Measurements from ENCODE around the gene ISCU.

DNA sequence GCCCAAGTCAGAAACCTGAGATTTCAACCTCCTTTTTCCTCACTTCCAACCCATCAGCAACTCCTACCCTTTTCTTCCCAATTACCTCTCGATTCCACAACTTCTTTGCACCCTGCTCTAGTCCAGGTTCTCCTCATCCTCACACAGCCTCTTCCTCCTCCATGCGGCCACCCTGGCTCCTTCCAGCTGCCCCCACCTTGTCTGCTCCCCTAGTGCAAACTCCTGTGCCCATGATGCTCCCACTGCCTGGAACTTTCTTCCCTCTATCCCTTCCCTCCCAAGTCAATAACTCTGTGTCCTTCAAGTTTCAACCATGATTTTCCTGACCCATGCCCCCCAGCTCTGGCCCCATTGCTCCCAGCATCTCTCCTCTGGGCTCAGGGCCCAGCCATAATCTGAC is 54.0 kb downstream of the ISCU start:
- TF ChIP-seq POLR2A (IDR thresholded peaks at IDR 0.05; ENCODE audit: low read depth, low read length) (no peak), POLR2AphosphoS5 (IDR thresholded peaks at IDR 0.05; ENCODE audit: low read depth, low read length) (no peak), POU2F2 (IDR thresholded peaks at IDR 0.05; ENCODE audit: low read depth, low read length) (no peak), TAF1 (IDR thresholded peaks at IDR 0.05; ENCODE audit: low read depth, low read length) (no peak), SPI1 (IDR thresholded peaks at IDR 0.05; ENCODE audit: low read depth, low read length) (no peak), PAX5 (IDR thresholded peaks at IDR 0.05; ENCODE audit: insufficient read depth, low read length, severe bottlenecking) (no peak)
